ENCODE results near the gene NSD1.
"Not testable (repeated sequence)": the region's sequence is repeated elsewhere in the genome, so short reads cannot be mapped to it uniquely, and the experiment has no call there.

Gene NSD1

GRCh38 chr5:177334155-177334551, 200.6 kb downstream of the NSD1 start:
- no peak for DNase-seq

GRCh38 chr5:177334781-177335700, 201.5 kb downstream of the NSD1 start:
- no peak for DNase-seq

GRCh38 chr5:177335701-177336065, 202.1 kb downstream of the NSD1 start:
- DNase-seq, result no peak

DNA sequence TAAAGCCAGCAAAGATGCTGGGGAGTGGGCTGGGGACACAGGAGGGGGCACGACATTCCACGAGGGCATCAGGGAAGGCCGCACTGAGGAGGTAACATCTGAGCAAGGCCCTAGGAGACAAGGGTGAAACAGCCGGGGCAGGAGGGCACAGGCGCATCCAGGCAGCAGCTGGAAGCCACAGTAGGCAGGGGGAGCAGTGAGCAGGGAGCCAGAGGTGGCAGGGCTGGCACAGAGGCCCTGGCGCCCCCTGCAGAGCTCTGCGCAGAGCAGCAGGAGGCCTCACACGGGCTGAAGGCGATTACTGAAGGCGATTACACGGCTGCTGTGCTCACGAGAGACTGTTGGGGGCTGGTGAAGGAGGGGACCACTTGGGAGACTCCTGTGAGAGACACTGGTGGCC, 202.5 kb downstream of the NSD1 start:
- peak; percentile 54 for DNase-seq

GRCh38 chr5:177336603-177337494, 203.3 kb downstream of the NSD1 start:
- no peak for DNase-seq

- no peak for DNase-seq
Observed at GRCh38 chr5:177338251-177339106, 204.9 kb downstream of the NSD1 start.

DNA sequence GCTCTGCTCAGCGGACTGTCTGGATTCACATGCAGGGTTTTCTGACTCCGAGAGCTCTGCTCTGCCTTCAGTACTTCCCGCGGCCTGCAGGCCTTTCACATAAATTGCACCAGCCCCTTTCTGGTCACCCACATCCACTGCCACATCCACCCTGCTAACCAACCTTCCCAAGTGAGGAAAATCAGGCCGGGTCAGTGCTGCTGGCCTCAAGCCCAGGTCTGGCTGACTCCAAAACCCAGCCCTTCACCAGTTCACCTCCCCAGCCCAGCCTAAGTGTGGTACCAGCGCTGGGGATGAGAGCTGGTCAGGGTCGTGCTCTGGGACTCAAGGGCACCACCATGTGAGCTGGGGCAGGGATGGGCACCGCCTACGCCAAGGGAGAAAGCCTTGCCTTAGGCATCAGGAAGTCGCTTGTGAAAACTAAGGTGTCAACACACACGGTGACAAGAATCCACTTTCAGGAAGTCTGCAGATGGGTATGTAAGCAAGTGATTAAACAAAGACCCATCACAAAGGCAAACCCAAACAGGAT, 205.6 kb downstream of the NSD1 start:
- no peak for DNase-seq

DNA sequence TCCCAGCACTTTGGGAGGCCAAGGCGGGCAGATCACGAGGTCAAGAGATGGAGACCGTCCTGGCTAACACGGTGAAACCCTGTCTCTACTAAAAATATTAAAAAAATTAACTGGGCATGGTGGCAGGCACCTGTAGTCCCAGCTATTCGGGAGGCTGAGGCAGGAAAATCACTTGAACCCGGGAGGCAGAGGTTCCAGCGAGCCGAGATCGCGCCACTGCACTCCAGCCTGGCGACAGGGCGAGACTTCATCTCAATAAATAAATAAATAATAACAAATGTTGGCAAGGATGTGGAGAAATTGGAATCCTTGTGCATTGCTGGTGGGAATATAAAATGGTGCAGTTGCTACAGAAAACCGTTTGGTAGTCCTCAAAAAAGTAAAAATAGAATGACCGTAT, 209.4 kb downstream of the NSD1 start:
- DNase-seq, result not testable (repeated sequence)

DNA sequence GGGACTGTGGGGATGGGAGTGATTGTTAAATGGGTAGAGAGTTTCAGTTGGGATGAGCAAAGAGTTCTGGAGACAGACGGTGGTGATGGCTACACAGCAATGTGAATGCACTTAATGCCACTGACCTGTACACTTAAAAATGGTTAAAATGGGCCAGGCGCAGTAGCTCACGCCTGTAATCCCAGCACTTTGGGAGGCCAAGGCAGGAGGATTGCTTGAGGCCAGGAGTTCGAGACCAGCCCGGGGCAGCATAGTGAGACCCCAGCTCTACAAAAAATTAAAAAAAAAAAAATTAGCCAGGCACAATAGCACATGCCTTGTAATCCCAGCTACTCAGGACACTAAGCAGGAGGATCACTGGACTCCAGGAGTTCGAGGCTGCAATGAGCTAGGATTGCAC, 210.2 kb downstream of the NSD1 start:
- no peak for DNase-seq

DNA sequence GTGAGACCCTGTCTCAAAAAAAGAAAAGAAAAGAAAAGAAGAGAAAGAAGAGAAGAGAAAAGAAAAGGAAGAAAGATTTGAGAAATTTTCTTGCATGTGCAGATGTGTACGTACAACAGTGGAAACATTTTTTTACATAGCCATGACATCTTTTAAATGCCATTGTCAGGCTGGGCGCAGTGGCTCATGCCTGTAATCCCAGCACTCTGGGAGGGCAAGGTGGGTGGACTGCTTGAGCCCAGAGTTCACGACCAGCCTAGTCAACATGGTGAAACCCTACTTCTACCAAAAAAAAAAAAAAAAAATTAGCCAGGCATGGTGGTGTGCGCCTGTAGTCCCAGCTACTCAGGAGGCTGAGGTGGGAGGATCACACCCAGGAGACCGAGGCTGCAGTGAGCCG, 211.3 kb downstream of the NSD1 start:
- DNase-seq, result no peak

DNA sequence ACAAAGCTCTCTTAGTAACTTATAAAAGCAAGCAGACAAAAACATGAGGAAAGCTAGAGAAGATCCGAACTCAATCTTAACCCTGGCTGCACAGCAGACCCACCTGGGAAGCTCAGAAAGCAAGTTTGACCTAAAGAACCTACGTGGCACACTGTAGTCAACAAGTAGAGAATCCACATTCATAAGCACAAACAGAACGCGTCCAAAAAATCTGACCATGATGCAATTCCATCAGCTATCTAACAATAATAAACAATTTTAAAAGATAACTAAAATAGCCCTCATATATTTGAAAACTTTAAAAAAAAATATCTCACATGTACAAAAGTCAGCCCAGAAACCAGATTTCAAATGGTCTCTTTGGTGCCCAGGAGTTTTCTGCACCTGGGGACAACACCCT, 213.2 kb downstream of the NSD1 start:
- no peak for DNase-seq

DNA sequence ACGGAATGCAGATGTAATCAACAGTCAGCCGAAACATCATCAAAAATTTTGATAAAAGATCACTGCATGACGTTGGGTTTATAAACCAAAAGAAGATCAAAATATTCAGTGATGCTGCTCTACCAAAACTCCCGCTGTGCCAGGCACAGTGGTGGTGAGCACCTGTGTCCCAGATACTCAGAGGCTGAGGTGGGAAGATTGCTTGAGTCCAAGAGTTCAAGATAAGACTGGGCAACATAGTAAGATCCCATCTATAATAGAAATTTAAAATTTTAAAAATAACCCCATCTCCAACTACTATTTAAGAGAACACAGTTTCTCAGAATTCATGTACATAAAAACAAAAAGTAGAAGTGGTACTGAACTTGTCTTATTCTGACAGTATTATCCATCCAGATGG, 214.1 kb downstream of the NSD1 start:
- no peak for DNase-seq

DNA sequence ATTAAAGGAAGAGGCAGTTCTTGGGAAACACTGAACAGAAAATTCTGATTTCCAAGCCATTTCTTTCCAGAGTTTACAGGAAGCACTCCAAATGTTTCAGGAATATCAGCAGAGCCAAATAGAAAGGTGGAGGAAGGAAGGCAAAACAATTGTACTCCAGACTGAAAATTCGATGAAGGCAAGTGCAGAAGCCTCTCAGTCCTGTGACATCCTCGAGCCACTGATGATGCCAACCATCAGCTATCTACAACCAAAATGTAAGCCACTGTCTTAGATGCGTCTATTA, 215.7 kb downstream of the NSD1 start:
- DNase-seq, result no peak

DNA sequence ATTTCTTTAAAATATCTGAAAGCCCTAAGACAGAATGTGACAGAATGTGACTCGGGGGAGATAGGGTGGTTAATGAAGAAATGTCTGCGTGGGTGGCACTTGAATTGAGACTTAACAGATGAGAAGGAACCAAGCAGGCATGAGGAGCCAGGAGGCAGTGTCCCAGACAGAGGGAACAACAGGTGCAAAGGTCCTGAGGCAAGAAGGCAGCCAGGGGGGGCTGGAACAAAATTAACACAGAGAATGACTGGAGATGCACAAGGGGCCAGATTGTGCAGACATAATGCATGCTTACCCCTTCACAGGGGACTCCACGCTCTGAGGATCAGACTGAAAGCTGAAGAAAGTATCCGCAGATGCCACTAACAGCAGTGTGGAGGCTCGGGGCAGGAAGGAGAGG, 216.2 kb downstream of the NSD1 start:
- DNase-seq, result no peak
